Epidermal melanocyte (primary cell): ENCODE data around the gene PARK7.
"Not testable (repeated sequence)": the region's sequence is repeated elsewhere in the genome, so short reads cannot be mapped to it uniquely, and the experiment has no call there.

Experiments used
- DNase-seq: peaks from one replicate; pipeline ENCODE4 v3.0.0; 2011; ENCODE audit warnings: low spot score; ENCODE audit not compliant: insufficient read length

The PARK7 gene

DNA sequence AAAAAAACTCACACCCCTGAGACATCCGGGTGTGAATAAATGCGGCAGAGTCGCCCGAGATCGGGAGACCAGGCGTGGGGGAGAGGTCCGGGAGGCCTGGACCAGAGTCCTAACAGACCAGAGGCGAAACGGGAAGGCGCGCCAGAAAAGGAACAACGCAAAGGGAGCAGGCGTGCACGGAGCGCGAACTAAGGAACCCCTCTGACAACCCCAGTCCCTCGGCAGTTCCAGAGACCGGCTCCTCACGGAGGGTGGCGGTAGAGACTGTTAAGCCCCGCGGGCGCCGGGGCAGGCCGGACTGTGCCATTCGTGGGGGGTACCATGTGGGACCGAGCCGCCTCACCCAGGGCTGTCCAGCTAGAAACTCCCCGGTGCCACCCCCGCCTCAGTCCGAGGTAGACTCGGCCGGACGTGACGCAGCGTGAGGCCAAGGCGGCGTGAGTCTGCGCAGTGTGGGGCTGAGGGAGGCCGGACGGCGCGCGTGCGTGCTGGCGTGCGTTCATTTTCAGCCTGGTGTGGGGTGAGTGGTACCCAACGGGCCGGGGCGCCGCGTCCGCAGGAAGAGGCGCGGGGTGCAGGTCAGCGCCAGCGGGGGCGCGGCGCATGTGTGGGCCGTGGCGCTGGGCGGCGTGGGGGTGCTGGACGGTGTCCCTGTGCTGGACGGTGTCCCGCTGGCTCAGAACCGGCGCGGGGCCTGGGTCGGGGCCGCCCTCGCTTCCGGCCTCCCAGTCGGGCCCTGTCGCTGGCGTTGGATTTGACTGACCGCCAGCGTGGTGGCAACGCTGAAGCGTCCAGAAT is at the start of gene PARK7:
PARK7 (plus strand) TSS at position 496 of the 798 bp plus-strand sequence. CDS start 1,075 bp downstream, outside the sequence.
- DNase-seq = peak; percentile 97

DNA sequence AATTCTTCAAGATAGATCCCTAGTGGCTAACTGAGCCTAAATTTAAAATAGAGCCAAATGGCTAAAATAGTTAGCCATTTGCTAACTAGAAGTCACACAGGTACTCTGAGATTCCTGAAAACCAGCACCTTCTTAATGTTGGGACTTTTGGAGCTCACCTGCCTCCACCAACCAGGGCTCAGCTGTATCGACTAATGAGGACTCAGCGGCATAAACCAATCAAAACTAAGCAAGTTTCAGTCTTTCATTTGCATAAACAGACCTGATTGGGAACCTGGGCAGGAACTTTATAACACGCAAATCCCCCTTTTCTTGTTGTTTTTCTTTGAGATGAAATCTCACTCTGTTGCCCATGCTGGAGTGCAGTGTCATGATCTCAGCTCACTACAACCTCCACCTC is 49.4 kb upstream of the PARK7 start:
- DNase-seq = no peak

DNA sequence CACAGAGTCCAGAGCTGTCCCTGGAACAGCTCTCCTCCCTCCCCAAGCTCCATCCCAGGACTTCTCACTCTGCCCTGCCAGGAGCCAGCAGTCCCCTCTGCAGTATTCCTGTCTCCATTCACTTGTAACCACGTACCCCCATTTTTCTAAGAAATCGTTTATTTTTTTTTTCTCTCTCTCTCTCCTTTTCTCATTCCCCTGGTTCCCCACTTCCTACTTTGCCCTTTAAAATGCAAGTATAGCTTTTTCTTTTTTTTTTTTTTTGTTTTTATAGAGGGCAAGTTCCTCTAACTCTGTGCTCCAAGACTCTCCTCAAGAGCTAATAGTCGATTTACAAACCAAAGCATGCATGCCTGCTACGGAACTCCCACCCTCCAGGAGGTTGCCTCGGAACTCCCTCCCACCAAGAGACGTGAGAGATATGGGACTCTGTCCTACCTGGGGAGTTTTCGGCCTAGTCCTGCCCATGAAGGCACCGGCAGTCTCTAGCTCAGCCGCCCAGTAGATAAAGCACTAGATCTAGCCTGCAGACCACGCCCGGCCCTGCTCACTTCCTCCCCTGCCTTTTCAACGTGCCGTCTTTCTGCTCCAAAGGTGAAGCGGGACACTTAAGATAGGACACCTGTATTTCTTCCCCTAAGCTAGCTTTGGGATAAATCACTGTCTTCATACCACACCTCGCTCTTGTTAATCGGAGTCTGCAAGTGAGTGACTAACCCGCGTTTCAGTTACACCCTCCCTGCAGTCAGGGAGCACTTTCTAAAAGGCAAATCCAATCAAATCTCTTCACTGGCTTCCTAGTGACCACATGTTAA is 48.6 kb upstream of the PARK7 start:
- DNase-seq = no peak

DNA sequence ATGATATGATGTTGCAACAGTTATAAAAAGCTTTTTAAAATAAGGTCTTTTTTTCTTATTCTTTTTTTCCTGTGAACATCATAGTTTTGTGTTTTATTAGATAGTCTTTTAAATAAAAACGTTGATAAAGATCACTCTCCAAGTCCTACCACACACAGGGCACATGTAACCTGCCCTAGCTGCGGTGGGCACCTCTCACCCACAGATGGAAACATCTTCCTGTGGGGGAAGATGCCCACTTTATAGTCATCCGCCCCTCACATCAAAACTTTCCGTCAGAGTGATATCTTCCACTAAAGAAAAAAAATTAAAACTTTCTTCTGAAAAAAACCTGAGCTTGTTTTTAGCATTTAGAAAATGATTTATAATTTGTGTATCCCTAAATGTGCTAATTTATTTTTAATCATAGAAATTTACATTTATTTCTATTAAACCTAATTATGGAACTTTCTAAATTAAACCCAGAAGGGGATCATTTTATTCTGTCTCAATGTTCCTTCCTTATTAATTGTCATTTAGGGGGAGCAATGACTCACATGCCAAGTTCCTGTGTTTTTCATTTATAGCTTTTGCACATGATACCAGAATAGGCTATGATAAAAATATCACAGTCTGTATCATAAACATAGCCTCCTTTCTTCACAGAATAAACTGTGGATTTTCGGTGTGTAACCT is 45.5 kb upstream of the PARK7 start:
- DNase-seq = no peak

DNA sequence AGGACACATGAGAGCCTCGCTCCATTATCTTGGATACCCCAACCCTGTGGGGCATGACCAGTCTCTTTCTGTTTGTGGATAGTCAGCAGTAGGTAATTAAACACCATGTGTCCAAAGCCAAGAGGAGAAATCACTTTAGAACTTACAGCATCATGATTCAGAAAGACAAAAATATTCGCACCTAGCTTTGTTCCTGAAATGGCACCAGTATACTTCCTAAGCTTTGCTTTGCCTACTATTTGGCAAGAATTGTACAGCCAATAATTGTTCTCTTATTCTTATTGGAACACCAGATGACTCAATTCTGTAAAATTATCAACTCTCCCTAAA is 45.0 kb upstream of the PARK7 start:
- DNase-seq = no peak

DNA sequence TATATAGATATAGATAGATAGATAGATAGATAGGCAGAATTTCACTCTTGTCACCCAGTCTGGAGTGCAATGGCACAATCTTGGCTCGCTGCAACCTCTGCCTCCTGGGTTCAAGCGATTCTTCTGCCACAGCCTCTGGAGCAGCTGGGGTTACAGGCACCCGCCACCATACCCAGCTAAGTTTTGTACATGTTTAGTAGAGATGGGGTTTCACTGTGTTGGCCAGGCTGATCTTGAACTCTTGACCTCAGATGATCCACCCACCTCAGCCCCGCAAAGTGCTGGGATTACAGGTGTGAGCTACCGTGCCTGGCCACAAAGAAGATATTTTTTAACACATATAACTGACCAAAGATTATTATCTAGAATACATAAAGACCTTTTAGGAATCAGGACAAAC is 43.5 kb upstream of the PARK7 start:
- not testable (repeated sequence) for DNase-seq

DNA sequence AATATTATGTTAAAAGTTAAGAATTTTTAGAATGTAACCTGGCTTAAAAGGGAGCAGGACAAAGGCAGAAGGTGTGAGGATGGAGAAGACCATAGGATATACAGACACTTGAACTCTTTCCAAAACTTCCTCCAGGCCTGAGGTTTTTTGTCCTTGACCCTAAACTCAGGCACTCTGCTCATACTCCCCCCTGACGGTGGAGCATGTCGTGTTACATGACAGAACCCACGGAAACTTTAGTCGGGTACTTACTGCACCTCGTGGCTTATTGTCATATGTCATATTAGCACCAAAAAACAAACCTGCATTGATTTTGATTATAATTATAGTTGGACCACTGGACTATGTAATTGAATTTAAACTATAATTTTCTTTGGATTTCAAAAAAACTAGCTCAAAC is 41.6 kb upstream of the PARK7 start:
- no peak for DNase-seq

DNA sequence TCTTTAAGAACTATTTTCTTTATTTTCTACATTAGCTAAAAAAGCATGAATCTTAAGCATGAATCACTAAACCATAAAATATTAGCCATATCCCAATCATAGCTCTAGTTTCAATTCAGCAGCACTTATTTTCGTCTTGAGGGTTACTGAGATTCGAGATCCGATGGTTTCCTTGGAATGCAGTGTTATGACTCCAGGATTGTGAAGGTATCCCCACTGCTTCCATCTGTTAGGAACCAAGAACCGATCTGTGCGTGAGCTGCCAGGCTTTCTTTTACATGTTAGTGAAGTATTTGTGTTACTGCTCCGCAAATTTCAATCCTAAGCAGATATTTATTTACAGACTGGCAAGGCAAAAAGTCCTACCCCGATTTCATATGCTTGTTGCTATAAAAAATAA is 39.7 kb upstream of the PARK7 start:
- no peak for DNase-seq

DNA sequence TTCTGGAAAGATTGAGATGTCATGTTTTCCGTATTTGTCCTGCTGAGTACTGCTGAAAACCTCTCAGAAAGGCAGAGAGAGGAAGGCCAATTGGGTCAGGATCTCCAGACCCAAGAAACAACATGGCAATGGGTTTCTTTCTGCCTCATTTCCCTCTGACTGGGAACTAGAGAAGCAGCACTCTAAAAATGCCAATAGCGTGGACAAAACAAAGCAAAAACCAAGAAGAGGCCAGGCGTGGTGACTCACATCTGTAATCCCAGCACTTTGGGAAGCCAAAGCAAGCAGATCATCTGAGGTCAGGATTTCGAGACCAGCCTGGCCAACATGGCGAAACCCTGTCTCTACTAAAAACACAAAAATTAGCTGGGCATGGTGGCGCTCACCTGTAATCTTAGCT is 39.2 kb upstream of the PARK7 start:
- DNase-seq = no peak

DNA sequence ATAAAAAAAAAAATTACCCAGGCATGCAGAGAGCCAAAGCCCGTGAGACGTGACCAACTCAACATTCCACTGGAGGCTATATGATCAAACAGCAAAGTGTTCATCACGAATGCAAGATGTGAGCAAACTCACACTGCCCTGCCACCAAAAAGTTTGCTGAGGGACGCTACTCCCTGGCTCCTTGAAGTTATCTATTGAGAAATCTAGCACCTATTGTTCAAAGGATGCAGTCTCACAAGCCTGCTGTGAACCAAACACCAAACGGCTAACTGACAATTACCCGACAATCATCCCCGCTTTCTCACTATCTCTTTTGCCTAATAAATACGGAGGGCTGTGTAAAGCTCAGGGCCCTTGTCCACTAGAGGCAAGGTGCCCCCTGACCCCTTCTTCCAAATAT is 34.5 kb upstream of the PARK7 start:
- not testable (repeated sequence) for DNase-seq

DNA sequence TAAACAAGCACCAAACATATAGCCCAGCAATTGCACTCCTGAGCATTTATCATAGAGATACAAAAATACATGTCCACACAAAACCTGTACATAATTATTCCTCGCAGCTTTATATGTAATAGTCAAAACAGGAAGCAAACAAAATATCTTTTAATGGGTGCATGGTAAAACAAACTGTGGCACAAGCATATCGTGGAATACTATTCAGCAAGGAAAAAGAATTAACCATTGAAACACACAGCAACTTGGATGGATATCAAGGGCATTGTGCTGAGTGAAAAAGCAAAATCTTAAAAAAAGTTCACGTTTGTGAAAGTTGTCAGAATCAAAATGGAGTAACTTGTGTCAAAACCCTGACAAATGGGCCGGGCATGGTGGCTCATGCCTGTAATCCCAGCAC is 33.3 kb upstream of the PARK7 start:
- no peak for DNase-seq

DNA sequence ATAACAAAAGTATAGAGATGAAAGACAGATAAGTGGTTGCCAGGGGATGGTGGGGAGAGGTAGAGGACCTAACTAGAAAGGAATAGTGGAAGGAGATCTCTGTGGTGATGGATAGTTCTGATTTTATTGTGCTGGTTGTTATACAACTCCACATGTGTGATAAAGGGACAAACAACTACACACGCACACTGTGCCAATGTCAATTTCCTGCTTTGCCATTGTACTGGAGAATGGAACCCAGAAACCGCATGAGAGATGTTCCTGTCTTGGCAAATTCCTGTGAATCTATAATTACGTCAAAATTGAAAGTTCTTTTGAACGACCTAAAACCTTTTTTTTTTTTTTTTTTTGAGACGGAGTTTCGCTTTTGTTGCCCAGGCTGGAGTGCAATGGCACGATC is 31.9 kb upstream of the PARK7 start:
- no peak for DNase-seq

DNA sequence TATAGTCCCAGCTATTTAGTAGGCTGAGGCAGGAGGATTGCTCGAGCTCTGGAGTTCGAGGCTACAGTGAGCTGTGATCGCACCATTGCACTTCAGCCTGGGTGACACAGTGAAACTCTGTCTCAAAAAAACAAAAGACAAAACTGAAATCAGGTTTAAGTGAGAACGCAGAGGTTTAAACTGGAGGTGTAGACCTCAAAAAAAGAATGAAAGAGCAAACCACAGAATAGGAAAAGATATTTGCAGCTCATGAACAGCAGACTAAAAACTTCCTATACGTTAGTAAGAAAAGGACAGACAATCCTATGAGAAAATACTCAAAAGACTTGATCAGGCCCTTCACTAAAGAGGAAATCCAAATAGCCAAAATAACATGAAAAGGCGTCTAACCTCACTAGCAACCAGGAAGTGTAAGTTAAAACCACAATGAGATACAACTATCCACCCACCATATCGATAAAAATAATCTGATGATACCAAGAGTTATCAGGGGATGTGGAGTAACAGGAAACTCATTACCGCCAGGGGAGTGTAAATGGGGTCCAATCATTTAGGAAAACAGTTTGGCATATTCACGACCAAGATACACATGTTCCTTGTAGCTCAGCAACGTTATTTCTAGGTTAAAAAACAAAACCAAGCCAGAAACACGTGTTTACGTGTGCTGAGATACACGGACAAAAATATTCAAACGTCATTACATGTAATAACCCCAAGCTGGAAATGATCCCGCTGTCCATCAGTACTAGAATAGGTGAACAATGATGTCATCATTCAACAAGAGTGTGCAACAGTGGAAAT is 30.7 kb upstream of the PARK7 start:
- no peak for DNase-seq

DNA sequence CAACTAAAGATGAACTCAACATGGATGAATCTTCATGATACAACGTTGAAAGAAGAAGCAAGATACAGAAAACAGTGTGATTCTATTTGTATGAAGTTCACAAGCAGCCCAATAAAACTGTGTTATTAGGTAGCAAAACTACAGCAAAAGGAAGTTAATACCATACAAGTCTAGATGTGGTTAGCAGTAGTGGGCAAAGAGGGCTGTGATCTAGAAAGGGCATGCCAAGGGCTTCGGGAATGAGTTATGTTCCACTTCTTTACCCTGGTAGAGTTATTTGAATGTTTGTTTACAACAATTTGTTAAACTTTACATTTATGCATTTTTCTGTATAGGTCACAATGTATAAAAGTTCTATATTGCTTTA is 30.1 kb upstream of the PARK7 start:
- no peak for DNase-seq

DNA sequence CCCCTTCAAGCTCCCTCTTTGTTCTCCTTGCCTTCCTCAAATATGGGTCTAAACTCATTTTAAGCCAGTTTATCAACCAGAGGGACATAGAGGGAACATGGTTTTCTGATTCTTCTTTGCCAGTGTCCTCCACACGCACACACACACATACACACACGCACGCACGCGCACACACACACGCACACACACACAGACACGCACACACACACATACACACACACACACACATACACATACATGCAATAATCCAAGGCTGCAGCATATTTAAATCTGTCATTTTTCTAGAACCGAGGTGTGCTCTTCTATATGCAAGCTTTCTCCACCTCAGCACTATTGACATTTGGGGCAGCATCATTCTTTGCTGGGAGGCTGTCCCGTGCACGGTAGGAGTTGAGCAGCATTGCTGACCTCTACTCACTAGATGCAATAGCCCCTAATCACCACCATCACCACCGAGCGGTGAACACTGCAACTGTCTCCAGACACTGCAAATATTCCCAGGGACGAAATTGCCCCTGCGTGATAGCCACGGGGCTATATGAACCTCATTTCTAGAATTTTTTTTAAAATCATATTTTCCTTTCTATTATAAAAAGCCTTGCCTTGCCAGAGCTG is 28.9 kb upstream of the PARK7 start:
- no peak for DNase-seq

DNA sequence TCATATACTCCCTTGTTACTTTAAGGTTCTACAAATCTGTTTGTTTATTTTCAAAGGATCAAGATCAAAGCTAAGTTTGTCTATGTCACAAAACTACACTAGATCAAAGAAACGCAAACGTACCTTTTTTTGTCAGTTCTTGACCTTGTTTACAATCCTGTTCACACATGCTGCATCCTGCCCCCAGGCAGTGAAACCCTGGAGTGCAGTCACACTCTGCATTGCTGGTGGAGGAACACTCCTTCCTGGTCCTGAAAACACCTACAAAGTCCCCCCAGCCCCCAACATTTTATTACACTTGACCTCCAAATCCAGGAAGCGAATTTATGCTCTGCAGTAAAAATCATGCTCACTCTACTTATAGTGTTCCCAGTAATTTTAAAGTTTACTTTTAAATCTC is 23.4 kb upstream of the PARK7 start:
- DNase-seq = no peak

DNA sequence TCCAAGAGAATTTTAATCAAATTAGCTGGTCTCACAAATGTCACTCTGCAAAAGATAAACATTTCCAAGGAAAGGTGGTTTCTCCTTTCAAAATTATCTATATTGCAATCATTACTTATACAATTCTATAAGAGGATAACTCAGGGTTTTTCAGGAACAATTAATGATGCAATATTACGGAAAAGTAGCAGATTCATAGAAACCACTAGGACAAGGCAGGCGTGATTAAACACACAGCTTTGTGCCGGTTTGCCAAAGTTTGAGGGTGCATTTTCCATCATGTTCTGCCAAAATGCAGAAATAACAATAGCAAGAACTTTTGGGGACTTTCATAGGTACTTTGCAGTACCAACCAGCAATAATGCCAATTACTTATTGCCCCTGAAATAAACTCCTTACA is 21.5 kb upstream of the PARK7 start:
- no peak for DNase-seq

DNA sequence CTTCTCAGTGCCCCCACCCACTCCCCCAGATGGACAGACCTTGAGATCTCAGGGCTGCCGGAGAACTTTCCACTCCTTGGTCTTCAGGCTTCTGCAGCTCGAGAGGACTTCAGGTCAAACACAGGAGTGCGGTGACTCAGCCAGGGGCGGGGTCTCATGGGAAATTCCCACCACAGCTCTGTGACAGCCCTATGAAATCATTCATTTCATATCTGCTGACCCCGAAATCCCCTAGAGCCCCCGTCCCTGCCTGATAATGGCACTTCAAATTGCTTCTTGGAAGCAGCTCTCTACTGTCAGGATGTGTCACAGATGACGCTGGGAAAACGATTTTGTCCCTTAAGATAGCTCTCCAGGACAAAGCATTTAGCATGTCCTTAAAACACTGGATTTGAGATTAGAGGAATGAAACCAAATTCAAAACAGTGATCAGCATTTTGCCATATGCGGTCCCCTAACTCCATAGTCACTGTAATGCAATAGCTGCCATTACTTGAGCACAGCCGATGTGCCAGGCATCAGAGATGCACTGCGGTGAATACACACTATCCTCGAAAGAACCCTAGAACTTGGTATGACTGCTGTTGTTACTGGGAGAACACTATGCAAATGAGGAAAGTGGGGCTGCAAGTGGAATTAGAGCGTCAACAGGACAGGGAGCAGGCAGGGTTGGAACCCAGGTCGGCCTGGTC is 20.6 kb upstream of the PARK7 start, which contains the start of gene TNFRSF9:
TNFRSF9 (minus strand) TSS at position 95 of the 692 bp plus-strand sequence. CDS start 845 bp downstream, outside the sequence.
- no peak for DNase-seq

DNA sequence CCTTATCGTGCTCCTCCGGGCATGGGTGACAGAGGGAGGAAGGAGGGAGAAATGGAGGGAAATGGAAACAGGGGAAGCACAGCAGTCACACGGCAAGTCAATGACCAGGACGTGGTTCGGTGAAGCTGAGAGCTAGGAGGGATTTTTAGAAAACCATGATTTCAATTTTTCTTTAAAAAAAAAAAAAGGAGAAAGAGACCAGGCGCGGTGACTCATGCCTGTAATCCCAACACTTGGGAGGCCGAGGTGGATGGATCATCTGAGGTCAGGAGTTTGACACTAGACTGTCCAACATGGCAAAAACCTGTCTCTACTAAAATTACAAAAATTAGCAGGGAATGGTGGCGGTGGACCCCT is 20.1 kb upstream of the PARK7 start:
- no peak for DNase-seq

DNA sequence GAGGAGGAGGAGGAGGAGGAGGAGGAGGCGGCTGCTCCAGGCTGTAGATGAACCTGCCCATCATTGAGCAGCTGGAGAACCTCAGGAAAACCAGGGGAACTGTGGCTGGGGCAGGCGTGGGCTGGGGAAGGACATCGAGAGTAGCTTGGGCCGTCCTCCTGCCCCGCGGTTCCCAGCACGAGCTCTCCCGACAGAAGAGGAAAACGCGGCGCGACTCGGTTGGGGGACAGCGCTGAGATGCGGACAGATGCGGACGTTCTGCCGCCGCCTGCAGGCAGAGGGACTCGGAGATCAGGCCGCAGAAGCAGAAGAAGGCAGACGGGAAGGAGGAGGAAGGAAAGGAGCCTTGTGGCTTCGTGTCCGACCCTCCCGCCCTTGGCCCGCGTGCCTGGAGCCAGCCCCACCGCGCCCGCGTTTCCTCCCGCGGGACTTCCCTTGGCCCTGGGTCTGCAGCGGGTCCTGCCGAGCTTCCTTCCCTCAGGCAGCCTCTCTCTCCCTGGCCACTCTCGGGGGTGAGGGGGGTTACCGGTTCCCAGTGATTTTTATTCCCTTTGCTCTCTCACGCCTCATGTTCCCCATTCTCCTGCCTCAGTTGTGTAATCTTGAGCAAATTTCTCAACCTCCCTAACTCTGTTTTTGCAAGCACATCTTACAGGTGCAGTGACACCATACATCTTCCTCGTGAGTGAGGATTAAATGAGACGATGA is 19.1 kb upstream of the PARK7 start:
- DNase-seq = peak; percentile 26
